Smooth muscle cell (in vitro differentiated cells): ENCODE measurements around the gene PGLYRP2. TPM values are rescaled to one million over a fixed set of nuclear protein-coding genes. Genes with fewer than 3 reads are reported as not detected.

ENCODE experiments used
- DNase-seq: peaks from one replicate; lab custom pipeline; 2025; ENCODE audit not compliant: unreplicated experiment; lab: John Stamatoyannopoulos, UW
- H2AFZ ChIP-seq: fragments of 200-600 bp; sonication (generic); 2 replicates; pipeline ENCODE4 v1.6.0; 2016; ENCODE audit warnings: antibody characterized with exemption, low read depth, mild to moderate bottlenecking
- H3F3A ChIP-seq: fragments of 200-600 bp; sonication (generic); 2 replicates; pipeline ENCODE4 v1.6.0; 2017; ENCODE audit warnings: antibody characterized with exemption, low read depth
- H3K27ac ChIP-seq: fragments of 200-600 bp; sonication (generic); 2 replicates; pipeline ENCODE4 v1.5.1; 2016; ENCODE audit warnings: low read depth, mild to moderate bottlenecking
- H3K27me3 ChIP-seq: fragments of 200-600 bp; sonication (generic); 2 replicates; pipeline ENCODE4 v1.6.1; 2016; ENCODE audit warnings: low read depth, mild to moderate bottlenecking
- H3K36me3 ChIP-seq: fragments of 200-600 bp; sonication (generic); 2 replicates; pipeline ENCODE4 v1.5.1; 2016; ENCODE audit warnings: low read depth
- H3K4me1 ChIP-seq: fragments of 200-600 bp; sonication (generic); 2 replicates; pipeline ENCODE4 v1.5.1; 2016; ENCODE audit warnings: low read depth
- H3K4me2 ChIP-seq: fragments of 200-600 bp; sonication (generic); 2 replicates; pipeline ENCODE4 v1.6.0; 2016; ENCODE audit warnings: mild to moderate bottlenecking
- H3K4me3 ChIP-seq: fragments of 200-600 bp; sonication (generic); 2 replicates; pipeline ENCODE4 v1.5.1; 2016; ENCODE audit warnings: mild to moderate bottlenecking
- H3K79me2 ChIP-seq: fragments of 200-600 bp; sonication (generic); 2 replicates; pipeline ENCODE4 v1.6.0; 2016; ENCODE audit warnings: low read depth, mild to moderate bottlenecking
- H3K9ac ChIP-seq: fragments of 200-600 bp; sonication (generic); 2 replicates; pipeline ENCODE4 v1.6.0; 2016; ENCODE audit warnings: low read depth
- H3K9me3 ChIP-seq: fragments of 200-600 bp; sonication (generic); replicated peaks from 2 replicates; pipeline ENCODE4 v1.5.1; 2016; ENCODE audit warnings: low read depth
- H4K20me1 ChIP-seq: fragments of 200-600 bp; sonication (generic); 2 replicates; pipeline ENCODE4 v1.6.0; 2016; ENCODE audit warnings: low read depth
- WGBS: methylation state at CpG from one replicate; pipeline ENCODE4 v1.1.7; 2016; ENCODE audit warnings: low lambda C conversion rate; 5-methylcytosine and 5-hydroxymethylcytosine counted together
- polyA plus RNA-seq: library from polyadenylated mRNA; unstranded; fragments of >200 nt; fragmentation: Nextera tagmentation; extraction: Ambion mirVana; gene quantifications from 2 replicates; pipeline ENCODE4 v1.2.1, GENCODE V29; 2016
- total RNA-seq: library from RNA; depleted of rRNA; stranded (reverse); fragments of >200 nt; gene quantifications from 2 replicates; pipeline ENCODE4 v1.2.3, GENCODE V29; 2014
- TF ChIP-seq, protein P1 (sequence below): fragments of 200-600 bp; sonication (generic); IDR thresholded peaks from 2 replicates; pipeline ENCODE4 v1.5.1; 2017; ENCODE audit warnings: borderline replicate concordance, mild to moderate bottlenecking, antibody characterized with exemption; ENCODE audit not compliant: insufficient read depth, poor library complexity, severe bottlenecking

The PGLYRP2 gene
- total and polyA plus RNA-seq, 2 experiments from 2014 or later: not detected

DNA sequence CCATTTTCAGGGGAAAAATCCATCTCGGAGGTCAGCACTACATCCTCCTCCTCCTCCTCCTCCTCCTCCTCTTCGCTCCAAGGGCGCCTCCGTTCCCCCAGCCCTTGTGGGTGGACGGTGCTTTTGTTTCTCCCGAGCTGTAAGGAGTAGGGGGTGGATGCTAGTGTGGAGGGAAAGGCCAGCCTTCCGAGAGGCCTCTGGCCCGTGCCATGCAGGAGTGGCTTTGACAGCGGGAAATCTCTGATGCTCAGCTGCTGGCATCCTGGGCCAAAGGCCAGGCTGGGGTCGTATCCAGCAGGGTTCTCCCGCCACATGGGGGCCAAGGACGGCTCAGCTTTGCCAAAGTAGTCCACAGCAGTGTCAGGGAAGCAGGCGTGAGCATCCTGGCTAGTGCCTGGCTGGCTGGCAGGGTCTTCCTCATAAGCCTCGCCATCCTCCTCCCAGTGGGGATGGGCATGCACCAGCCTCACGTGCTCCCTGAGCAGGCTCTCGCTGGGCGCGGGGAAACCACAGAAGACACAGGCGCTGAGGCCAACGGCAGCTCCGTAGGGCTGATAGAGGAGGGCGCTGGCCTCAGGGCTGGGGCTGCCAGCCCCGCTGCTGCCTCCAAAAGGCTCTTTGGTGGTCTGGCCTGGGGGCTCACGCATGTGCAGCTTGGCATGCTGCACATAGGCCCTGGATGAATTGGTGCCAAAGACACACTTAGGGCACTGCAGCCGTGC, 40.1 kb downstream of the PGLYRP2 start:
- no peaks in the 10 kb centered on the region for H4K20me1 ChIP-seq
- H3K9ac ChIP-seq: no peak overlapping the region
- no peak overlapping the region for H3K27ac ChIP-seq
- TF ChIP-seq, protein P1, sequence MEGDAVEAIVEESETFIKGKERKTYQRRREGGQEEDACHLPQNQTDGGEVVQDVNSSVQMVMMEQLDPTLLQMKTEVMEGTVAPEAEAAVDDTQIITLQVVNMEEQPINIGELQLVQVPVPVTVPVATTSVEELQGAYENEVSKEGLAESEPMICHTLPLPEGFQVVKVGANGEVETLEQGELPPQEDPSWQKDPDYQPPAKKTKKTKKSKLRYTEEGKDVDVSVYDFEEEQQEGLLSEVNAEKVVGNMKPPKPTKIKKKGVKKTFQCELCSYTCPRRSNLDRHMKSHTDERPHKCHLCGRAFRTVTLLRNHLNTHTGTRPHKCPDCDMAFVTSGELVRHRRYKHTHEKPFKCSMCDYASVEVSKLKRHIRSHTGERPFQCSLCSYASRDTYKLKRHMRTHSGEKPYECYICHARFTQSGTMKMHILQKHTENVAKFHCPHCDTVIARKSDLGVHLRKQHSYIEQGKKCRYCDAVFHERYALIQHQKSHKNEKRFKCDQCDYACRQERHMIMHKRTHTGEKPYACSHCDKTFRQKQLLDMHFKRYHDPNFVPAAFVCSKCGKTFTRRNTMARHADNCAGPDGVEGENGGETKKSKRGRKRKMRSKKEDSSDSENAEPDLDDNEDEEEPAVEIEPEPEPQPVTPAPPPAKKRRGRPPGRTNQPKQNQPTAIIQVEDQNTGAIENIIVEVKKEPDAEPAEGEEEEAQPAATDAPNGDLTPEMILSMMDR: no peak
- 94% methylated on average over 25 of the region's 25 CpGs for WGBS
- H3K4me3 ChIP-seq: no peak overlapping the region
- no peak overlapping the region for H3K4me2 ChIP-seq
- H2AFZ ChIP-seq: no peak overlapping the region
- no peaks in the 10 kb centered on the region for H3K36me3 ChIP-seq
- no peak for DNase-seq
- no peaks in the 10 kb centered on the region for H3K79me2 ChIP-seq
- H3K9me3 ChIP-seq: no peaks in the 10 kb centered on the region
- no peaks in the 10 kb centered on the region for H3K4me1 ChIP-seq
- H3F3A ChIP-seq: no peaks in the 10 kb centered on the region
- H3K27me3 ChIP-seq: no peaks in the 10 kb centered on the region

DNA sequence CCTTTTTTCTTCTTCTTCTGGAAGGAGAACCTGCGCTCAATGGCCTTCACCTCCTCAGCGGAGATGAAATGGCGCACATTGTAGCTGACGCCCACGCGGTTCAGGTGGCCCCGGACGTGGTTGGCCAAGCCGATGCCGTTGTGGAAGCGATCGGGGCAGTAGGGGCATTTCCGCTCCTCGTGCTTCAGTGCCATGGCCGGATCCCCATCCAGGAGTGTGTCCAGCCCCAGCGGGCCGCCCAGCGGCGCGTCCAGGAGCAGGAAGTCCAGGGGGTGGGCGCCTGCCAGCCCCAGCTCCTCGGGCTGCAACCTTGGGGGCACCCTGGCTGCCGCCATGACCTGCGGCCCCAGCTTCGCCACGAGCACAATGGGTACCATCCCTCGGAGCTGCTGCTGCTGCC, 40.7 kb downstream of the PGLYRP2 start:
- Histone ChIP-seq H3K4me3 (no peak overlapping the region), H2AFZ (no peak overlapping the region), H3K9me3 (no peaks in the 10 kb centered on the region), H3K36me3 (no peaks in the 10 kb centered on the region), H3K79me2 (no peaks in the 10 kb centered on the region), H3K9ac (no peak overlapping the region), H3K27ac (no peak overlapping the region), H3K4me2 (no peak overlapping the region), H3K27me3 (no peaks in the 10 kb centered on the region), H4K20me1 (no peaks in the 10 kb centered on the region), H3F3A (peaks cover 1% of the 10 kb centered on the region), H3K4me1 (no peaks in the 10 kb centered on the region)
- TF ChIP-seq, protein P1: no peak
- no peak for DNase-seq
- 97% methylated on average over 27 of the region's 27 CpGs for WGBS

DNA sequence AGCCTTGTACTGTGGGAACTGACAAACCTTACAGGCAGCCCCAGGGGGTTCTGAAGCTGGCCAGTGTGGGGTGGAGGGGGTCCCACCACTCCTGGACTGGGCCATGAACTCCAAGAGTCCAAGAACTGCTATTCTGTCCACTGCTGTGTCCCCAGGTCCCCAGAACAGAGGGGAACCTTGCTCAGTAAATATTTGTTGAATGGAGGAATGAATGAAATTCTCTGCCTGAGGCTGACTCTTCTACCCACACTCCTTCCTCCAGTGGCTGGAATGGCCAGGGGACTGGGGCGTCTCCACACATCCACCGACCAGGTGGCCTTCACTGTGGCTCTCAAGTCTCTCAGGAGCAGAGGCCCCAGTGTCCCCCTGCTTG, 41.2 kb downstream of the PGLYRP2 start:
- Histone ChIP-seq H3K36me3 (no peaks in the 10 kb centered on the region), H3K4me1 (peaks cover 4% of the 10 kb centered on the region), H3K4me2 (no peak overlapping the region), H3K27ac (no peak overlapping the region), H3K27me3 (no peaks in the 10 kb centered on the region), H3K79me2 (no peaks in the 10 kb centered on the region), H4K20me1 (no peaks in the 10 kb centered on the region), H3K9me3 (no peaks in the 10 kb centered on the region), H3F3A (peaks cover 4% of the 10 kb centered on the region), H3K4me3 (no peak overlapping the region), H3K9ac (no peak overlapping the region), H2AFZ (no peak overlapping the region)
- WGBS: 85% methylated on average over 2 of the region's 2 CpGs
- TF ChIP-seq, protein P1: no peak
- DNase-seq: no peak
